ENCODE data around the gene NCBP3.
"Not testable (repeated sequence)": the region's sequence is repeated elsewhere in the genome, so short reads cannot be mapped to it uniquely, and the experiment has no call there.

NCBP3 gene

DNA sequence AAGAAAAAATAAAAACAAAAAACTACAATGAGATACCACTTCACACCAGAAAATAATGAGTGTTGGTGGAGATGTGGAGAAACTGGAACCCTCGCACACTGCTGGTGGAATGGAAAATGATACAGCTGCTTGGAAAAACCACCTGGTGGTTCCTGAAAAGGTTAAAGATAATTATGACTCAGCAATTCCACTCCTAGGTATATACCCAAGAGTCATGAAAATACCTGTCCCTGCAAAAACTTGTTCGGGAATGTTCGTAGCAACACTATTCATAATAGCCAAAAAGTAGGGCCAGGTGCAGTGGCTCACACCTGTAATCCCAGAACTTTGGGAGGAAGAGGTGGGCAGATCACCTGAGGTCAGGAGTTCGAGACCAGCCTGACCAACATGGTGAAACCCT, 36.9 kb downstream of the NCBP3 start:
- DNase-seq = no peak

GRCh38 chr17:3808701-3809100, 37.3 kb downstream of the NCBP3 start:
- no peak for DNase-seq

- peak; percentile 41 for DNase-seq
These were observed 40.5 kb downstream of the NCBP3 start for GRCh38 chr17:3805581-3805980.

- DNase-seq = peak; percentile 50
These were observed 41.5 kb downstream of the NCBP3 start for GRCh38 chr17:3804503-3804931.

DNA sequence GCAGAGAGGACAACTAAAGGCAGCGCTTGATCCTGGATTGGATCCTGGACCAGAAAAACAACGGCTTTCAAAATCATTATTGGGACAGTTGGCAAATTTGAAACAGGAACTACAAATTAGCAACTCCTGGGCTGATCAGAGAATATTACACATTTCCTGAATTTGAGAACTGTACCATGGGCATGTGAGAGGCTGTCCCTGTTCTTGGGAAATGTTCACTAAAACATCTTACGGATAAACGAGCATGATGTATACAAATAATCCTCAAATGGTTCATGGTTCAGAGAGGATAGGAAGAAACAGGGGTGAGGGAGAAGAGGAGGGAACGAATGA, 42.8 kb downstream of the NCBP3 start:
- no peak for DNase-seq

GRCh38 chr17:3802461-3803307, 43.4 kb downstream of the NCBP3 start:
- peak; percentile 86 for DNase-seq

DNA sequence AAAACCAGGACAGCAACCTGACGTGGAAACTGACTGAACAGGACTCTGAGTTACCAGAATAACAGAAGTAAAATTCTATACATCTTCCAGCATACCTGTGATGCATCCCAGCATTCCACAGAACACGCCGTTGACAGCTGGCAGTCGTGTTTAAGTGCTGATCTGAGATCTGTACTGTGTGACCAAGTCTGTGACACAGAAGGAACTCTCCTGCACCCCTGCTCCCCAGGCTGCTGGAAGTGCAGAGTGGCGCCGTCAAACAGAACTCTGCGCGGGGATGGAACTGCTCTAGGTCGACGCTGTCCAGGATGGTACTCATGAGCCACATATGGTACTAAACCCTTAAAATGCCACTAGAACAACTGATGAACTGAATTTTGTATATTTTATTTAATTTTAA, 44.3 kb downstream of the NCBP3 start:
- peak; percentile 46 for DNase-seq

DNA sequence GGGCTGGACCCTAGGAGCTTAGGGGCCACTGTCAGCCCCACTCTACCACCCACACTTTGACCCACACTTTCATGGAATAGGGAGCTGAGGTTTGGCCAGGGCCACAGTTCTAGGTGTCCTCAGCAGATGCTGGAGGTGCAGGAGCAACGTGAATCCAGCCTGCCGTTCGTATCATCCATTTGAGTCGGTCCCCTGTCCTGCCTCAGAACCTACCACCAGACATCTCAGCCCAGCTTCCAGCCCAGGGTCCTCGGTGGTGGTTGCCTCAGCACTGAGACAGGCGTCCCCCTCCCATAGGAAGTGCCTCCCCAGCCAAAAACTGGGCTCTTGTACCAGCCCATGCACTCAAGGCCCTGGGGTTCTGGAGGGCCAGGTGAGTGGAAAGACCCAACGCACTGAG, 44.7 kb downstream of the NCBP3 start:
- peak; percentile 45 for DNase-seq

- peak; percentile 54 for DNase-seq
These were observed 45.4 kb downstream of the NCBP3 start, which contains the start of gene ITGAE for GRCh38 chr17:3800362-3801271. ITGAE (minus strand) TSS chr17:3801188; CDS start chr17:3801144, 44 bp downstream.

GRCh38 chr17:3799181-3799945, 46.7 kb downstream of the NCBP3 start:
- no peak for DNase-seq

GRCh38 chr17:3798273-3799180, 47.5 kb downstream of the NCBP3 start:
- DNase-seq = no peak

- DNase-seq = no peak
These were observed 49.2 kb downstream of the NCBP3 start for GRCh38 chr17:3796822-3797170.

DNA sequence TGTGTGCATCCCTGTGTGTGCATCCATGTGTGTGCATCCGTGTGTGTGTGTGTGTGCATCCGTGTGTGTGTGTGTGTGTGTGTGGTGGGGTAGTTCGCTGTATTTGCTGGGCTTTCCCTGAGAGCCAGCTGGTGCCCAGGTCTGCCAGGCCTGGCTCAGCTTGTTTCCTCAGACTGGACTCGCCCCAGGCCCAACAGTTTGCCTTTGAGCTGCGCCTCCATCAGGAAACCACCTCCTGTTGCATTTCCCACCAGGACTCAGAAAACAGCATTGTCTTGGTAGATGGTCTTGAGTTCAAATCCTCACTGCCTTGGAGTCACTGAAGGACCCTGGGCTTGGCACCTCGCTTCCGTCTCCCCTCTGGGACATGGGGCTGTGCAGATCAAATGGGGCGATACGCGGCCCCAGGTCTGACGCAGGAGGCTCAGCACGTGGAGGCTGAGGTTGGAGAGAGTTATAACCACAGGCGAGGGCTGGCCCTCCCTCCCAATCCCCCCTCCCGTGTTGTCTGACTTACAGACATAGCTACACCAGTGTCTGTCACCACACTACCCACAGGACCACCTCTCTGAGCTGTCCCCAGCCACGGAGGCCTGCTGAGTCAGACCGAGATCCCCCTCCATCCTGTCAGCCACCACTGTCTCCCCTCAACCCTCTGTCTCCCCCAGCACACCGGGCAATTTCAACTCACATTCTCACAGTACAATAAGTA, 49.8 kb downstream of the NCBP3 start:
- no peak for DNase-seq

DNA sequence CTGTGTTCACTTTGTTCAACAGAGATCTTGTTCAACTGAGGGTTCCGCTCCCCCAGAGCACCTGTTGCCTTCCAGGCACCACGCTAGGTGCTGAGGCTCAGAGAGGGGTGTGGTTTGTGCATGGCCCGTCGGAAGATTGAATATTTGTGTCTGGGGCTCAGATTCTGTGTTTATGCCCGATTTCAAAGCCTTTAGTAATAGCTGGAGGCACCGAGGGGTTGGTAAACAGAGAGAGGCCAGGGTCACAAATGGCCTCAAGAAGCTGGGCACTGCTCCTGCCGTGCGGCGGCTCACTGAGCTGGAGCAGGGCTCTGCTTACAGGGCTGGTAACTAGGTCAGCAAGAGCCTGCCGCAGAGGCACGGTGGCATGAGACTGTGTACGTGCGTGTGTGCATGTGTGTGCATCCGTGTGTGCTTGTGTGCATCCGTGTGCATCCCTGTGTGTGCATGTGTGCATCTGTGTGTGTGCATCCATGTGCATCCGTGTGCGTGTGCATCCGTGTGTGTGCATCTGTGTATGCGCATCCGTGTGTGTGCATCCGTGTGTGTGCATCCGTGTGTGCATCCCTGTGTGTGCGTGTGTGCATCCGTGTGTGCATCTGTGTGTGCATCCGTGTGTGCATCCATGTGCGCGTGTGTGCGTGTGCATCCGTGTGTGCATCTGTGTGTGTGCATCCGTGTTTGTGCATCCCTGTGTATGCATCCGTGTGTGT, 50.5 kb downstream of the NCBP3 start:
- no peak for DNase-seq

- DNase-seq = peak; percentile 97
These were observed 51.3 kb downstream of the NCBP3 start for GRCh38 chr17:3794557-3795389.

GRCh38 chr17:3794152-3794551, 51.9 kb downstream of the NCBP3 start:
- not testable (repeated sequence) for DNase-seq

GRCh38 chr17:3793258-3793657, 52.8 kb downstream of the NCBP3 start:
- DNase-seq = not testable (repeated sequence)

GRCh38 chr17:3792481-3792880, 53.6 kb downstream of the NCBP3 start:
- DNase-seq = no peak

DNA sequence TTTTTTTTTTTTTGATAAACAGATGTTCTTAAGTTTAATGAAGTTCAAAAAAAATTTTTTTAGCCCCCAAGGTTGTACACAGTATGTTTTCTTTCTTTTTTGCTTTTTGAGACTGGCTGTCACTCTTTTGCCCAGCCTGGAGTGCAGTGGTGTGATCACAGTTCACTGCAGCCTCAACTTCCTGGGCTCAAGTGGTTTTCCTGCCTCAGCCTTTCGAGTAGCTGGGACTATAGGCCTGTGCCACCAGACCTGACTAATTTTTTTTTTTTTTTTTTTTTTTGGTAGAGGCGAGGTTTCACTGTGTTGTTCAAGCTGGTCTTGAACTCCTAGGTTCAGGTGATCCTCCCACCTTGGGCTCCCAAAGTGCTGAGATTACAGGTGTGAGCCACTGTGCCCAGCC, 57.8 kb downstream of the NCBP3 start:
- no peak for DNase-seq

DNA sequence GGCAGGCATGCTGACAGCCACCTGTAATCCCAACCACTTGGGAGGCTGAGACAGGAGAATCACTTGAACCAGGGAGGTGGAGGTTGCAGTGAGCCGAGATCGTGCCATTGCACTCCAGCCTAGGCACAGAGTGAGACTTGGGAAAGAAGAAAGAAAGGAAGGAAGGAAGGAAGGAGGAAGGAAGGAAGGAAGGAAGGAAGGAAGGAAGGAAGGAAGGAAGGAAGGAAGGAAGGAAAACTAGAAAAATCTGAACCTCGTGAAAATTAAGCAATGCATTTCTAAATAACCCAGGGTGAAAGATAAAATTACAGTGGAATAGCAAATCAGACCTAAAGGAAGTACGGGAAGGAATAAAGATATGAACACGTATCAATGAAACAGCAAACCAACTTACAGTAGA, 60.7 kb downstream of the NCBP3 start:
- not testable (repeated sequence) for DNase-seq
